SU-DHL-6 (cell line): ENCODE measurements around the gene RPS6KL1.
A peak's percentile ranks its signal among the peaks of the same experiment; 100 is the strongest.

ENCODE experiments used
- H2AFZ ChIP-seq: fragments of 200-600 bp; sonication (generic); 2 replicates; pipeline ENCODE4 v1.6.1; 2014; ENCODE audit warnings: low read depth, mild to moderate bottlenecking, moderate library complexity, mixed read lengths, antibody characterized with exemption, low read length; ENCODE audit not compliant: severe bottlenecking
- H3F3A ChIP-seq: fragments of 200-600 bp; shearing (Covaris generic); 2 replicates; pipeline ENCODE4 v1.6.0; 2016; ENCODE audit warnings: antibody characterized with exemption, mild to moderate bottlenecking; ENCODE audit not compliant: insufficient read depth
- H3K27ac ChIP-seq: fragments of 200-600 bp; sonication (generic); 2 replicates; pipeline ENCODE4 v1.5.1; 2016; ENCODE audit warnings: low read depth, mild to moderate bottlenecking, low read length, moderate library complexity, mixed read lengths
- H3K27me3 ChIP-seq: fragments of 200-600 bp; sonication (generic), shearing (Covaris generic); 2 replicates; pipeline ENCODE4 v1.6.0; 2014; ENCODE audit warnings: mild to moderate bottlenecking, low read length
- H3K36me3 ChIP-seq: fragments of 200-600 bp; sonication (generic); 2 replicates; pipeline ENCODE4 v1.6.1; 2014; ENCODE audit warnings: mild to moderate bottlenecking, low read length, mixed read lengths
- H3K4me2 ChIP-seq: fragments of 300-600, 200-600 bp; shearing (Covaris generic), sonication (generic); 2 replicates; pipeline ENCODE4 v1.6.0; 2014; ENCODE audit warnings: low read length, low read depth, mild to moderate bottlenecking; ENCODE audit not compliant: poor library complexity, severe bottlenecking
- H3K4me3 ChIP-seq: fragments of 200-600 bp; sonication (generic); 2 replicates; pipeline ENCODE4 v1.5.1; 2014; ENCODE audit warnings: antibody characterized with exemption, low read length, mild to moderate bottlenecking, mixed read lengths; ENCODE audit not compliant: insufficient read depth, poor library complexity, severe bottlenecking
- H3K79me2 ChIP-seq: fragments of 200-600 bp; sonication (generic); 2 replicates; pipeline ENCODE4 v1.6.1; 2014; ENCODE audit warnings: mild to moderate bottlenecking, low read length, moderate library complexity; ENCODE audit not compliant: insufficient read depth
- H3K9ac ChIP-seq: fragments of 200-600 bp; sonication (generic); 2 replicates; pipeline ENCODE4 v1.7.0; 2014; ENCODE audit warnings: mild to moderate bottlenecking, low read length
- H3K9me2 ChIP-seq: fragments of 200-600 bp; sonication (generic); replicated peaks from 2 replicates; pipeline ENCODE4 v1.6.1; 2014; ENCODE audit warnings: low read length; ENCODE audit not compliant: insufficient read depth
- H3K9me3 ChIP-seq: fragments of 200-600 bp; sonication (generic); 2 replicates; pipeline ENCODE4 v1.6.1; 2014; ENCODE audit warnings: low read length, mixed read lengths; ENCODE audit not compliant: insufficient read depth
- H4K20me1 ChIP-seq: fragments of 200-600 bp; sonication (generic); 2 replicates; pipeline ENCODE4 v1.6.1; 2014; ENCODE audit warnings: low read depth, mild to moderate bottlenecking, antibody characterized with exemption, low read length, moderate library complexity, mixed read lengths
- EZH2phosphoT487 ChIP-seq: fragments of 200-600 bp; sonication (generic), shearing (Covaris generic); conservative IDR thresholded peaks from 2 replicates; pipeline ENCODE4 v1.6.1; 2018; ENCODE audit warnings: mild to moderate bottlenecking, antibody characterized with exemption, low read length, moderate library complexity, mixed read lengths
- TF ChIP-seq, protein P1 (sequence below): fragments of 200-600 bp; sonication (generic); IDR thresholded peaks from one replicate; pipeline ENCODE4 v1.5.1; 2017; ENCODE audit warnings: antibody characterized with exemption, mild to moderate bottlenecking, low read length, moderate library complexity; ENCODE audit not compliant: insufficient read depth, poor library complexity, severe bottlenecking

Gene RPS6KL1

DNA sequence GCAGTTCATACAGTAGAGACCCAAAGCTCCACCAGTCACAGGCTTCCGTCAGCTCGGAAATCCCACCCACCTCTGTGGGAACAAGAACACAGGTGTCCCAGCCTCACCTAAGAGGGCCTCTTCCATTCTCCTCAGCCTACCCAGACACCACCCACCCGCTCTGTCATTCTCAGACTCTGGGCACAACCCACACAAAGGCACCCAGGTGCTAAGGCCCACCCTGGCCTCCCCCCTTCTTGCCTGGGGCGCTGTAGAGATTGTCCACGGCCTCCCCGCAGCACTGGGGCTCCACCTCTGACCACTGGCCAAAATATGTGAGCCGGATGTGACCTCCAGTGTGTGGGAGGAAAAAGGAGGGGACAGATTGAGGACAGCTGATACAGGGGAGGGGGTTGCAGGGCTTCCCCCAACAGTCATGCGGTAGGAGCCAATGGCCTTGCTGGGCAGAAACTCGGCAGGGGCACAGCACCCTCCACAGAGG is 14.2 kb downstream of the RPS6KL1 start:
- H3K9me3 ChIP-seq, result no peaks in the 10 kb centered on the region
- H3K36me3 ChIP-seq, result no peaks in the 10 kb centered on the region
- H3K9ac ChIP-seq, result no peak overlapping the region
- TF ChIP-seq EZH2phosphoT487, result no peak
- TF ChIP-seq, protein P1, sequence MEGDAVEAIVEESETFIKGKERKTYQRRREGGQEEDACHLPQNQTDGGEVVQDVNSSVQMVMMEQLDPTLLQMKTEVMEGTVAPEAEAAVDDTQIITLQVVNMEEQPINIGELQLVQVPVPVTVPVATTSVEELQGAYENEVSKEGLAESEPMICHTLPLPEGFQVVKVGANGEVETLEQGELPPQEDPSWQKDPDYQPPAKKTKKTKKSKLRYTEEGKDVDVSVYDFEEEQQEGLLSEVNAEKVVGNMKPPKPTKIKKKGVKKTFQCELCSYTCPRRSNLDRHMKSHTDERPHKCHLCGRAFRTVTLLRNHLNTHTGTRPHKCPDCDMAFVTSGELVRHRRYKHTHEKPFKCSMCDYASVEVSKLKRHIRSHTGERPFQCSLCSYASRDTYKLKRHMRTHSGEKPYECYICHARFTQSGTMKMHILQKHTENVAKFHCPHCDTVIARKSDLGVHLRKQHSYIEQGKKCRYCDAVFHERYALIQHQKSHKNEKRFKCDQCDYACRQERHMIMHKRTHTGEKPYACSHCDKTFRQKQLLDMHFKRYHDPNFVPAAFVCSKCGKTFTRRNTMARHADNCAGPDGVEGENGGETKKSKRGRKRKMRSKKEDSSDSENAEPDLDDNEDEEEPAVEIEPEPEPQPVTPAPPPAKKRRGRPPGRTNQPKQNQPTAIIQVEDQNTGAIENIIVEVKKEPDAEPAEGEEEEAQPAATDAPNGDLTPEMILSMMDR, result no peak
- no peaks in the 10 kb centered on the region for H3K79me2 ChIP-seq
- H4K20me1 ChIP-seq, result no peaks in the 10 kb centered on the region
- H3K27me3 ChIP-seq, result no peaks in the 10 kb centered on the region
- no peak overlapping the region for H3K4me3 ChIP-seq
- no peak overlapping the region for H2AFZ ChIP-seq
- peaks cover 13% of the 10 kb centered on the region; the same call in 1 of the 2 replicates for H3F3A ChIP-seq
- no peak overlapping the region for H3K4me2 ChIP-seq
- no peaks in the 10 kb centered on the region for H3K9me2 ChIP-seq
- no peak overlapping the region for H3K27ac ChIP-seq

DNA sequence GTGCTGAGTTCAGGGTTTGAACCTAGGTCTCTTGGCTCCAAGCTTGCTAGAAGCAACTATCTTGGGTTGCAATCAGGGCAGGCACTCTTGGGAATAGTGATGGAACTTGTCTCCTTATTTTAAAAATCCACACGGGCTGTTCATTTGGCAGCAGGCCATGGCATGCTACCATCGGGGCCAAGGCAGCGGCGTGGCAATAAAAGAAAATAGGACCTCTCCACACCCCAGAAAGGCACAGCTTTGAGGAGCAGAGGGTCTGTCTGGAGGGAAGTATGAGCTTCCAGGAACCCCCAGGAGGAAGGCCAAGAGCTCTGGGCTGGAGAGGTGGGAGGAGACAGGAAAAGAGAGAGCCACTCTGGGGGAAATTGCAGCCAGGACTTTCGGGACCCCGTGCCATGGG is 15.3 kb downstream of the RPS6KL1 start:
- Histone ChIP-seq H3K4me2 (no peak overlapping the region), H2AFZ (no peak overlapping the region)

DNA sequence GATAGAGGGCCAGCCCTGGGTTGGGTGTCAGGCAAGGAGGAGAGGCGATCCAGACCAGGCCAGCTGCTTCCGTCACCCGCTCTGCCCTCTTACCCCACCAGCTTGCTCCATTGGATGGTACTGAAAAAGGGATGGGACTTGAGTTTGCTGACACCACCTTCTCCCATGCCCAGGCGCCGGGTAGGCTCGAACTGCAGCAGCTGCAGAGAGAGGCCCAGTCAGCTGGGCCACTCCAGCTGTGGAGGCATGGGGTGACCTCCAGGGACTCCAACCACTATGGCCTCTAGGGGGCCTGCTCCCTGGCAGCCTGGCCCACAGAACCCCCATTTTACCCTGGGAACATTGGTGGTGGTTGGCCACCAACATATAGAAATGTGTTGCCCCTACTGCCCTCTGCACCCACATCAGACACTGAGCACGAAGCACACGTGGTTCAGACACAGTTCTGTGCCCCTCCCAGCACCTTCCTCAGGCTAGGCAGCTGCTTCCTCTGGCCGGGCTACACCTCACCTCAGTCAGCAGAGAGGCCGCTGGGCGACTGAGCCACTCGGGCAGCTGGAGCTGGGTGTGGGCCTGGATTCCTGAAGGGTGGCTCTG is 16.0 kb downstream of the RPS6KL1 start:
- H3K27me3 ChIP-seq, result no peaks in the 10 kb centered on the region

More for the DNA sequence above, 15.3 kb downstream of the RPS6KL1 start:
- TF ChIP-seq, protein P1, result no peak
- no peak for TF ChIP-seq EZH2phosphoT487
- no peaks in the 10 kb centered on the region for H3K27me3 ChIP-seq
- H3K9ac ChIP-seq, result no peak overlapping the region
- H3F3A ChIP-seq, result peaks cover 17% of the 10 kb centered on the region; the same call in 1 of the 2 replicates
- H3K9me2 ChIP-seq, result no peaks in the 10 kb centered on the region
- no peaks in the 10 kb centered on the region for H3K9me3 ChIP-seq
- H3K79me2 ChIP-seq, result no peaks in the 10 kb centered on the region
- no peak overlapping the region for H3K27ac ChIP-seq
- H4K20me1 ChIP-seq, result no peaks in the 10 kb centered on the region
- H3K36me3 ChIP-seq, result no peaks in the 10 kb centered on the region
- no peak overlapping the region for H3K4me3 ChIP-seq

More for the DNA sequence above, 16.0 kb downstream of the RPS6KL1 start:
- TF ChIP-seq EZH2phosphoT487, result no peak
- TF ChIP-seq, protein P1, result peak; percentile 9
- Histone ChIP-seq H3K9me3 (no peaks in the 10 kb centered on the region), H3K79me2 (no peaks in the 10 kb centered on the region), H3K4me3 (no peak overlapping the region), H3K9me2 (no peaks in the 10 kb centered on the region), H3K9ac (no peak overlapping the region), H3K4me2 (no peak overlapping the region), H3K36me3 (no peaks in the 10 kb centered on the region), H3K27ac (no peak overlapping the region), H3F3A (peaks cover 17% of the 10 kb centered on the region; the same call in 1 of the 2 replicates), H4K20me1 (no peaks in the 10 kb centered on the region), H2AFZ (no peak overlapping the region)
